Activated T-helper 1 cell treated with anti-CD3 and anti-CD28 coated beads, Interleukin-12 subunit alpha, Interleukin-12 subunit beta, Interleukin-2, Interleukin-4 antibody, amounts not matched to agents 30 ng/mL and 10 ng/mL and 1 ng/mL, durations not matched to agents 14 hours and 24 hours and 36 hours (primary cell): ENCODE data around the gene HSD17B2. TPM values are rescaled to one million over a fixed set of nuclear protein-coding genes. Genes with fewer than 3 reads are reported as not detected.

Source experiments
- DNase-seq: peaks from one replicate; pipeline ENCODE4 v3.0.0; 2021; ENCODE audit warnings: low spot score
- H3K27ac Mint-ChIP-seq: one replicate; pipeline ENCODE4 v1.8.0; 2021; ENCODE audit warnings: mild to moderate bottlenecking, mixed read lengths
- H3K27me3 Mint-ChIP-seq: one replicate; pipeline ENCODE4 v1.8.0; 2022; ENCODE audit warnings: mild to moderate bottlenecking, moderate library complexity, mixed read lengths; ENCODE audit not compliant: insufficient read depth
- H3K36me3 Mint-ChIP-seq: one replicate; pipeline ENCODE4 v1.8.0; 2021; ENCODE audit warnings: low read depth, mixed read lengths
- H3K4me1 Mint-ChIP-seq: one replicate; pipeline ENCODE4 v1.8.0; 2021; ENCODE audit warnings: low read depth, mixed read lengths
- H3K4me3 Mint-ChIP-seq: one replicate; pipeline ENCODE4 v1.8.0; 2021; ENCODE audit warnings: mild to moderate bottlenecking, moderate library complexity, mixed read lengths
- H3K9me3 Mint-ChIP-seq: one replicate; pipeline ENCODE4 v1.8.0; 2021; ENCODE audit warnings: mixed read lengths
- intact Hi-C: fragments of 100-400 bp; cut with micrococcal nuclease; formaldehyde crosslinking; loops from one replicate; pipeline ENCODE4 v1.15.1; 2024
- total RNA-seq: library from RNA; stranded (reverse); gene quantifications from 2 replicates; pipeline ENCODE4 v1.2.3, GENCODE V29; 2022

The HSD17B2 gene
- total RNA-seq, 1 donor from 2014 or later, result not detected

GRCh38 chr16:82044585-82044911 lies 9.5 kb downstream of the HSD17B2 start:
- H3K27me3 Mint-ChIP-seq, result no peaks in the 10 kb centered on the region
- H3K4me1 Mint-ChIP-seq, result no peaks in the 10 kb centered on the region
- H3K4me3 Mint-ChIP-seq, result no peak overlapping the region
- no peak overlapping the region for H3K27ac Mint-ChIP-seq
- H3K9me3 Mint-ChIP-seq, result no peaks in the 10 kb centered on the region
- H3K36me3 Mint-ChIP-seq, result no peaks in the 10 kb centered on the region
- intact Hi-C loops, result no loop called here
- no peak for DNase-seq

- no peaks in the 10 kb centered on the region for H3K9me3 Mint-ChIP-seq
- DNase-seq, result no peak
- H3K36me3 Mint-ChIP-seq, result no peaks in the 10 kb centered on the region
- H3K27ac Mint-ChIP-seq, result no peak overlapping the region
- no peak overlapping the region for H3K4me3 Mint-ChIP-seq
- H3K27me3 Mint-ChIP-seq, result no peaks in the 10 kb centered on the region
- intact Hi-C loops, result no loop called here
- H3K4me1 Mint-ChIP-seq, result no peaks in the 10 kb centered on the region
Observed at GRCh38 chr16:82045465-82045864, 10.4 kb downstream of the HSD17B2 start.

- Mint-ChIP-seq H3K36me3 (no peaks in the 10 kb centered on the region), H3K27ac (no peak overlapping the region), H3K9me3 (no peaks in the 10 kb centered on the region), H3K4me3 (no peak overlapping the region), H3K27me3 (no peaks in the 10 kb centered on the region), H3K4me1 (no peaks in the 10 kb centered on the region)
- intact Hi-C loops, result no loop called here
- no peak for DNase-seq
Observed at GRCh38 chr16:82046541-82046940, 11.5 kb downstream of the HSD17B2 start.

DNA sequence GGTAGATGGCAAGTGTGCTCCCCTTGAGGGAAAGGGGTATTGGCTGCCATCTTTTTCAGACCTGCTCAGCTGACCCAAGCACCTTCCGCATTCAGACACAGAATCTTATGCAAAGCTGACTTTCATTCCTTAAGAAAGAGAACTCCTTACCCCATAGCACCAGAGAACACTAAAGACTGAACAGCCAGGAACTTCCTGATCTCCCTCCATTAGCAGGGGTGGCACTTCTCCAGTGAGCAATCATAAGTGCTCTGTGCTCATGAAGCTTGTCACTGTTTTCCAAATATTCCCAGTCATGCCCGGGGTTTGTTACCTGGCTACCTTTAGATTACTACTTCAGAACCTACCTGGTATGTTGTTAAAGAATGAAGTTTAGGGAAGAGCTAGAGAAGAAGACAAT lies 11.9 kb downstream of the HSD17B2 start:
- intact Hi-C loops, result no loop called here
- no peak overlapping the region for H3K27ac Mint-ChIP-seq

DNA sequence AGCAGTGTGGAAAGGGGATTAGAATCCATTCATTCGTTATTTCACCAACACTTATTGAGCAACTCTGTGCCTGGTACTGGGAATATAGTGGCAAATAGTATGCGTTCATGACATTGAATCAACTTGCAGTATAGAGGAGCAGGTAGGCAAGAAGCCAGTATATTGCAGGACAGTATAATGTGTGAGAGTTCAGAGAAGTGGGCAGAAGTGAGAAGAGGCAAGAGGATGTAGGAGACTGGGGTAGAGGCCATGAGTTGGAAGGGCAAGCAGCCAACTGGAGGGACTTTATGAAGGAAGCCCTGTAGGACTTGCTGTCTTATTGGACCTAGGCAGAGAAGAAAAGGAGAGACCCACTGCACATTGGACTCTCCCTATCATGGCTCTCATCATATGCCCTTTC lies 12.3 kb downstream of the HSD17B2 start:
- no peak for DNase-seq
- intact Hi-C loops, result no loop called here
- Mint-ChIP-seq H3K9me3 (no peaks in the 10 kb centered on the region), H3K27me3 (peaks cover 3% of the 10 kb centered on the region), H3K4me1 (no peaks in the 10 kb centered on the region), H3K27ac (no peak overlapping the region), H3K4me3 (no peak overlapping the region), H3K36me3 (no peaks in the 10 kb centered on the region)

More for the DNA sequence above, 11.9 kb downstream of the HSD17B2 start:
- Mint-ChIP-seq H3K9me3 (no peaks in the 10 kb centered on the region), H3K36me3 (no peaks in the 10 kb centered on the region), H3K4me3 (no peak overlapping the region), H3K4me1 (no peaks in the 10 kb centered on the region), H3K27me3 (no peaks in the 10 kb centered on the region)
- DNase-seq, result no peak

GRCh38 chr16:82047787-82048186 lies 12.7 kb downstream of the HSD17B2 start:
- Mint-ChIP-seq H3K4me3 (no peak overlapping the region), H3K27me3 (peaks cover 3% of the 10 kb centered on the region), H3K4me1 (no peaks in the 10 kb centered on the region), H3K27ac (no peak overlapping the region), H3K36me3 (no peaks in the 10 kb centered on the region), H3K9me3 (no peaks in the 10 kb centered on the region)
- intact Hi-C loops, result no loop called here
- DNase-seq, result no peak

- Mint-ChIP-seq H3K4me3 (no peak overlapping the region), H3K4me1 (no peaks in the 10 kb centered on the region), H3K9me3 (no peaks in the 10 kb centered on the region), H3K36me3 (no peaks in the 10 kb centered on the region), H3K27ac (no peak overlapping the region), H3K27me3 (peaks cover 7% of the 10 kb centered on the region)
- no peak for DNase-seq
- intact Hi-C loops, result no loop called here
Observed at GRCh38 chr16:82049484-82049883, 14.4 kb downstream of the HSD17B2 start.

- no peaks in the 10 kb centered on the region for H3K36me3 Mint-ChIP-seq
- H3K27me3 Mint-ChIP-seq, result peaks cover 10% of the 10 kb centered on the region
- no peaks in the 10 kb centered on the region for H3K4me1 Mint-ChIP-seq
- H3K9me3 Mint-ChIP-seq, result no peaks in the 10 kb centered on the region
- H3K27ac Mint-ChIP-seq, result no peak overlapping the region
- no peak for DNase-seq
- intact Hi-C loops, result no loop called here
- H3K4me3 Mint-ChIP-seq, result no peak overlapping the region
Observed at GRCh38 chr16:82050506-82050905, 15.5 kb downstream of the HSD17B2 start.

DNA sequence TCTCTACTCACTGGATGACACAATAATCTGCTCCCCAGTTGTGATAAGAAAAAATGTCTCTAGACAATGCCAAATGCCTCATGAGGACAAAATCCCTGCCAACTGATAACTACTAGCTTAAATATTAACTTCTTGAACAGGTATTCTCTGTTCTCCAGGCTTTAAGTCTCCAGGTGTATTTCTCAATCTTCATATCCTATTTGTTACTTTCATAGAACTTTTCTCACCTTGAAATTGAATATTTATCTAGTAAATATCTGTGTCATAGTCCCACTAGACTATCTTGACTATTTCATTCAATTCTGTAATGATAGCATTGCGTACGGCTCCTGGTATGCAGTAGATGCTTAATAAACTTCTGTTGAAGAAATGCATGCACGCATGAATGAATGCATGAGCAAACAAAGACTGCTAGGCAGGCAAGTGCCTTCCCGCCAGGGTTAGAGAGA lies 15.9 kb downstream of the HSD17B2 start:
- intact Hi-C loops, result no loop called here
- peaks cover 10% of the 10 kb centered on the region for H3K27me3 Mint-ChIP-seq
- no peaks in the 10 kb centered on the region for H3K4me1 Mint-ChIP-seq
- no peaks in the 10 kb centered on the region for H3K36me3 Mint-ChIP-seq
- DNase-seq, result no peak
- no peak overlapping the region for H3K4me3 Mint-ChIP-seq
- H3K27ac Mint-ChIP-seq, result no peak overlapping the region
- H3K9me3 Mint-ChIP-seq, result no peaks in the 10 kb centered on the region

DNA sequence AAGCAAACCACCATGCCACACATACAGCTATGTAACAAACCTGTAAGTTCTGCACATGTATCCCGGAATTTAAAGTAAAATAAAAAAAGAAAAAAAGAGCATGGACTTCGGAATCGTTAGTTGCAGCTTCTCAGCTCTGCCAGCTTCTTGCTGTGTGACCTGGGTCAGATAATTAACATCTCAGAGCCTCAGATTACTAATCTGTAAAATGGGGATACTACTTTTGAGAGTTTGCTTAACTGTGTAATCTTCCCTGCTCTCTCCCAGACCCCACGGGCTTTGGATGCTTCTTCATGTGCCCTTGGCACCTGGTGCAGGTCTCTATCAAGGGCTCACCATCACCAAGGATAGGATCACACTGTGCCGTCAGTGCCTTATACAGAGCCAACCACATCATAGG lies 16.6 kb downstream of the HSD17B2 start:
- intact Hi-C loops, result no loop called here
- H3K27me3 Mint-ChIP-seq, result peaks cover 10% of the 10 kb centered on the region
- H3K36me3 Mint-ChIP-seq, result no peaks in the 10 kb centered on the region
- no peak for DNase-seq
- no peak overlapping the region for H3K27ac Mint-ChIP-seq
- H3K9me3 Mint-ChIP-seq, result no peaks in the 10 kb centered on the region
- H3K4me1 Mint-ChIP-seq, result no peaks in the 10 kb centered on the region
- H3K4me3 Mint-ChIP-seq, result no peak overlapping the region

DNA sequence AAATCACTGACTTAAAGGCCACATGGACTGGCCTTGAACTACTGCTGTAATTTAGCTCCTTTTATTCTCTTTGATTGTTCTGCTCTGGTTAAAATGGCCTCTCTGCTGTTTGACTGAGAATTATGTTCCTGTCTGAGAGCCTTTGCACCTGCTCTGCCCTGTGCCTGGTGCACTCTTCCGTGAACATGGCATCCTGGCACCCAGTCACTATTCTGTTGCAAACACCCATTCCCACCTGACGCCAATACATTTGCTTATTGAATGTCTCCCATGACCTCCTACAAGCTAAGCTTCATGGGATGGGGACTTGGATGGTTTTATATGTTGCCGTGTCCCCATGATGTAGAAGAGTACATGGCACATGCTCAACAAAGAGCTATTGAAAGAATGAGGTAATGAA lies 20.1 kb downstream of the HSD17B2 start:
- no peak for DNase-seq
- H3K4me3 Mint-ChIP-seq, result no peak overlapping the region

DNA sequence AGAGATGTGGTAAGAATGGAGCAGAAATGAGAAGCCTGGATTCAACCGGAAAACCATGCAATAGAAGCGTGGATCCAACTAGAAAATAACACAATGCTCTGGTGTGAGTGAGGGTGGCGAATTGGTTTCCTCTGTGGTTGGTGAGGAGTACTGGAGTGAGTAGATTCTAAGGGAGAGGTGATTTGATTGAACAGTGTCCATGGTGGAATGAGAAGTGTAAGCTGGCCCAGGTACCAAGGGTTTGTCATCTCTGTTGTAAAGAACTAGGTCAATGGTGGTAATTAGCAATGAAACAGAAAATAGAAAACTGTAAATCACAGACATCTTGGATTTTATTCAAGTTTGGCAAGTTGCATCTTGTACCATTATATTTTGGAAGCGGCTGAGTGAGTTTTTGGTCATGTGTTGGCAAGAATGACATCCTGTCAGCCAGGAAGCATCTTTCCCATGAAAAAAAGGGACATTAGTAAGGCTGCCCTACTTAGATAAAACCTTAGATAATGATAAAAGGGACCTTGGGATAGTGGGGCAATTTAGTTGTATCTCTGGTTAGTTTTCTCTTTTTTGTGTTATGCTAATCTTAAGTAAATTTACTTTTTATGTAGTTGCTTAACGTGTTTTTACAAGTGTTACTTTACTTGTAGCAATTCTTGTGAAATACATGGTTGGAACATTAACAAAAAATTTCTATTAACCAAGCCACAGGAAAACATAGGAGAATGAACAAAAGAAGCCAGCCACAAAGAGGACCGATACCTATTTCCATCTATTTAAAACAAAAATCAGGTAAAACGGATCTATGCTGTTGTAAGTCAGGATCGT lies 20.9 kb downstream of the HSD17B2 start:
- H3K27ac Mint-ChIP-seq, result no peak overlapping the region
- intact Hi-C loops, result no loop called here
- no peaks in the 10 kb centered on the region for H3K4me1 Mint-ChIP-seq
- no peak for DNase-seq
- no peaks in the 10 kb centered on the region for H3K36me3 Mint-ChIP-seq
- H3K27me3 Mint-ChIP-seq, result peaks cover 10% of the 10 kb centered on the region
- no peaks in the 10 kb centered on the region for H3K9me3 Mint-ChIP-seq
- H3K4me3 Mint-ChIP-seq, result no peak overlapping the region

More for the DNA sequence above, 20.1 kb downstream of the HSD17B2 start:
- no peaks in the 10 kb centered on the region for H3K4me1 Mint-ChIP-seq
- intact Hi-C loops, result no loop called here
- H3K27me3 Mint-ChIP-seq, result peaks cover 10% of the 10 kb centered on the region
- H3K36me3 Mint-ChIP-seq, result no peaks in the 10 kb centered on the region
- H3K9me3 Mint-ChIP-seq, result no peaks in the 10 kb centered on the region
- H3K27ac Mint-ChIP-seq, result no peak overlapping the region

DNA sequence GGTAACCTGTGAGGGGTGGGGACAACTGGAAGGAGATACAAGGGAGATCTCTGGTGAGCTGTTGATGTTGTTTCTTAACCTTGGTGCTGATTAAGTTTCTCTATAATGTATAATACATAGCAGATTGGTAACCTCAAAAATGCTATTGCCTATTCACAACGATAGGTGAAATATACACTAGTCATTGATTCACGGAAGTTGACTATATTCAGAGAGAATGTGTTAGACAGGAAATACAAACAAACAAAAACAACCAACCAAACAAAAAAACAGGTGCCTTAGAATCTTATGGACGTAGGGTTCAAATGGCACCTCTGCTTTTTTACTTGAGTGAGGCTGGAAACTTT lies 21.5 kb downstream of the HSD17B2 start:
- intact Hi-C loops, result no loop called here
- Mint-ChIP-seq H3K27me3 (peaks cover 10% of the 10 kb centered on the region), H3K27ac (no peak overlapping the region), H3K4me1 (no peaks in the 10 kb centered on the region), H3K9me3 (no peaks in the 10 kb centered on the region), H3K4me3 (no peak overlapping the region), H3K36me3 (no peaks in the 10 kb centered on the region)
- no peak for DNase-seq
